Vagina (tissue), 2 donors: ENCODE results near the gene KCP. TPM values are rescaled to one million over a fixed set of nuclear protein-coding genes. Genes with fewer than 3 reads are reported as not detected.
A peak's percentile ranks its signal among the peaks of the same experiment; 100 is the strongest.

ENCODE experiments used
- DNase-seq, 2 donors: peaks; one replicate each; pipeline ENCODE4 v3.0.0-alpha.2; 2017; ENCODE audit errors: extremely low spot score in 2 of 2
- H3K27ac ChIP-seq: fragments of 200-600 bp; sonication (generic); one replicate; pipeline ENCODE4 v1.5.1; 2019
- H3K27me3 ChIP-seq: fragments of 200-600 bp; sonication (generic); one replicate; pipeline ENCODE4 v1.5.1; 2019
- H3K36me3 ChIP-seq, 2 donors: fragments of 200-600 bp; sonication (generic); one replicate each; pipeline ENCODE4 v1.5.1; 2017 to 2019
- H3K4me1 ChIP-seq: fragments of 200-600 bp; sonication (generic); one replicate; pipeline ENCODE4 v1.5.1; 2019
- H3K4me3 ChIP-seq, 2 donors: fragments of 200-600 bp; sonication (generic); 1 replicate in 1 of 2; 2 replicates in 1 of 2; pipeline ENCODE4 v1.5.1; 2016 to 2019
- H3K9me3 ChIP-seq: fragments of 200-600 bp; sonication (generic); one replicate; pipeline ENCODE4 v1.5.1; 2019
- CTCF ChIP-seq, 3 experiments: fragments of 450-650 bp in 2 of 3; fragments of 200-600 bp in 1 of 3; sonication (generic) in 1 of 3; IDR thresholded peaks; one replicate each; pipeline ENCODE4 v1.5.1; 2017 to 2019; ENCODE audit warnings: antibody characterized with exemption in 3 of 3, mild to moderate bottlenecking in 2 of 3, moderate library complexity in 2 of 3
- POLR2A ChIP-seq, 2 donors: fragments of 450-650 bp; IDR thresholded peaks; one replicate each; pipeline ENCODE4 v1.6.1; 2017; ENCODE audit warnings: antibody characterized with exemption in 2 of 2, mild to moderate bottlenecking in 2 of 2, moderate library complexity in 2 of 2
- POLR2AphosphoS5 ChIP-seq, 2 donors: sonication (generic); formaldehyde crosslinking; IDR thresholded peaks; one replicate each; pipeline ENCODE4 v1.9.0; 2017; ENCODE audit warnings: antibody characterized with exemption in 2 of 2, mild to moderate bottlenecking in 2 of 2, low read depth in 1 of 2; ENCODE audit not compliant: insufficient read depth in 1 of 2
- intact Hi-C: fragments of 100-400 bp; cut with DNase I; formaldehyde crosslinking; loops from one replicate; pipeline ENCODE4 v1.15.1; 2023
- total RNA-seq: library from RNA; depleted of rRNA; stranded (reverse); fragments of >200 nt; gene quantifications from one replicate; pipeline ENCODE4 v1.2.3, GENCODE V29; 2016

Gene KCP
- total RNA-seq, 1 donor from 2014 or later = 1.2 TPM

GRCh38 chr7:128906766-128907559 lies 3.5 kb downstream of the KCP start:
- H3K4me1 ChIP-seq = peaks cover 21% of the 10 kb centered on the region
- no peak for TF ChIP-seq CTCF (IDR thresholded peaks at IDR 0.05)
- TF ChIP-seq POLR2A (IDR thresholded peaks at IDR 0.05) = no peak
- TF ChIP-seq POLR2AphosphoS5 (IDR thresholded peaks at IDR 0.05; ENCODE audit: insufficient read depth in 1 of 2, low read depth in 1 of 2) = no peak
- DNase-seq = no peak
- H3K36me3 ChIP-seq = no peaks in the 10 kb centered on the region
- H3K27ac ChIP-seq = no peak overlapping the region
- no peaks in the 10 kb centered on the region for H3K27me3 ChIP-seq
- intact Hi-C loops = no loop called here
- no peak overlapping the region for H3K4me3 ChIP-seq
- H3K9me3 ChIP-seq = no peaks in the 10 kb centered on the region

GRCh38 chr7:128906001-128906765 lies 4.3 kb downstream of the KCP start:
- Histone ChIP-seq H3K27ac (no peak overlapping the region), H3K9me3 (no peaks in the 10 kb centered on the region), H3K4me1 (peaks cover 21% of the 10 kb centered on the region), H3K36me3 (no peaks in the 10 kb centered on the region), H3K27me3 (no peaks in the 10 kb centered on the region), H3K4me3 (no peak overlapping the region)
- intact Hi-C loops = no loop called here
- DNase-seq = no peak
- TF ChIP-seq POLR2AphosphoS5 (IDR thresholded peaks at IDR 0.05; ENCODE audit: insufficient read depth in 1 of 2, low read depth in 1 of 2) = no peak

DNA sequence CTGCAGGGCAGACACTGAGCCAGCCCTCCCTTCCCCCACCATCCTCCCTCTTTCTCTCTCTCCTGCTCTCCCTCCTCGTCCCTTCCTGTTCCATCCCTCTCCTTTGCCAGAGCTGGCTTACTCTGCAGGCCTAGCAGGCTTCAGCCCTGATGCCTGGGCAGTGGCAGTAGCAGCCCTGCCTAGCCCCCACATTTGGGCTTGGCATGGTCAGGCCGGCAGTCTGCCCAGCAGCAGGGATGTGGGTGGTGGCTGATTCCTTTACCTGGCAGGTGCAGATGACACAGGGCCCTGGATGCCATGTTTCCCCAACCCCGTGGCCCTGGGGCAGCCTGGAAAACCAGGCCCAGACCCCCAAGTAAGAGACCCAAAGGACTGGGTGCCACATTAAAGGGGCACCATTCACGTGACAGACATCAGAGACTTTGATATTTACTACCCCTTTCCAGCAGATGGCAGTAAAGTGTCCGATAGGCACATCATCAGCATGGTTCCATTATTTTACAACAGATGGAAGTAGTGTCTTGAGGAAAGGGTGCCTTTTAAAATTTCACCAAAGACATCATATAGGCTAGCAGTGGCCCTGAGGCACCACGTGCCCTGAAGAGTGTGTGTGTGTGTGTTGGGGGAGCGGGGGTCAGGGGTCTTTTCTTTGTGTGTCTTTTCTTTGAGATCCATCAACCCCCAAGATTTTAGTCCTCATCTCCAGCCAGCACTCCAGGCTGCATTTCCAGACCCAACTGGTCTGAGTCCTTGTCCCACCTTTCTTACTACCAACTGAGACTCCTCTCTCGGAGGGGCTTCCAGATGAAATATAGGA lies 5.9 kb downstream of the KCP start:
- H3K27me3 ChIP-seq = no peaks in the 10 kb centered on the region
- peaks cover 11% of the 10 kb centered on the region for H3K4me1 ChIP-seq
- H3K9me3 ChIP-seq = no peaks in the 10 kb centered on the region
- intact Hi-C loops = no loop called here
- no peak overlapping the region for H3K4me3 ChIP-seq
- H3K27ac ChIP-seq = no peak overlapping the region
- TF ChIP-seq POLR2A (IDR thresholded peaks at IDR 0.05) = no peak
- TF ChIP-seq CTCF (IDR thresholded peaks at IDR 0.05) = peak in 2 of 3 experiments; percentile 34 to 44
- no peak for DNase-seq
- H3K36me3 ChIP-seq = no peaks in the 10 kb centered on the region

GRCh38 chr7:128903621-128904361 lies 6.7 kb downstream of the KCP start:
- Histone ChIP-seq H3K36me3 (no peaks in the 10 kb centered on the region), H3K27me3 (no peaks in the 10 kb centered on the region), H3K4me1 (peaks cover 7% of the 10 kb centered on the region), H3K9me3 (no peaks in the 10 kb centered on the region), H3K27ac (no peak overlapping the region), H3K4me3 (no peak overlapping the region)
- intact Hi-C loops = no loop called here
- no peak for TF ChIP-seq CTCF (IDR thresholded peaks at IDR 0.05)
- TF ChIP-seq POLR2AphosphoS5 (IDR thresholded peaks at IDR 0.05; ENCODE audit: insufficient read depth in 1 of 2, low read depth in 1 of 2) = no peak
- no peak for TF ChIP-seq POLR2A (IDR thresholded peaks at IDR 0.05)
- DNase-seq = no peak
